OCI-LY7 (cell line): Measurements from ENCODE around the gene TREM2. TPM values are rescaled to one million over a fixed set of nuclear protein-coding genes. Genes with fewer than 3 reads are reported as not detected.

ENCODE experiments used
- BruUV-seq: library from RNA; stranded (reverse); fragments of 400-500 nt; replicated peaks from 2 replicates; lab custom pipeline; 2021; lab: Mats Ljungman, UMichigan
- CTCF ChIA-PET: fragments of 300-600 bp; sonication (Branson Sonifier 250); formaldehyde crosslinking; loops from one replicate; lab custom pipeline; 2022; ENCODE audit warnings: antibody characterized with exemption; ENCODE audit not compliant: unreplicated experiment; lab: Charles Lee
- POLR2A ChIA-PET: fragments of 300-600 bp; sonication (Branson Sonifier 250); formaldehyde crosslinking; loops from one replicate; lab custom pipeline; 2022; ENCODE audit warnings: antibody characterized with exemption; lab: Charles Lee
- DNase-seq: peaks from one replicate; pipeline ENCODE4 v3.0.0-alpha.2; 2015; ENCODE audit warnings: low spot score
- H2AFZ ChIP-seq: fragments of 200-600 bp; sonication (generic), shearing (Covaris generic); 2 replicates; pipeline ENCODE4 v1.6.1; 2014; ENCODE audit warnings: mild to moderate bottlenecking, antibody characterized with exemption, low read length, moderate library complexity
- H3K27ac ChIP-seq: fragments of 200-600 bp; sonication (generic); 2 replicates; pipeline ENCODE4 v1.5.1; 2014; ENCODE audit warnings: mixed run types, low read depth, mild to moderate bottlenecking, moderate library complexity, low read length, inconsistent platforms; ENCODE audit not compliant: poor library complexity, severe bottlenecking
- H3K36me3 ChIP-seq: fragments of 200-600 bp; sonication (generic); 2 replicates; pipeline ENCODE4 v1.6.1; 2014; ENCODE audit warnings: mild to moderate bottlenecking, antibody characterized with exemption, low read length, moderate library complexity, mixed read lengths; ENCODE audit not compliant: insufficient read depth
- H3K4me1 ChIP-seq: fragments of 200-600 bp; sonication (generic); 2 replicates; pipeline ENCODE4 v1.5.1; 2014; ENCODE audit warnings: mild to moderate bottlenecking, low read length; ENCODE audit not compliant: insufficient read depth, poor library complexity, severe bottlenecking
- H3K4me2 ChIP-seq: fragments of 200-600 bp; sonication (generic); 2 replicates; pipeline ENCODE4 v1.6.1; 2014; ENCODE audit warnings: mild to moderate bottlenecking, low read length
- H3K4me3 ChIP-seq: fragments of 200-600 bp; sonication (generic); 2 replicates; pipeline ENCODE4 v1.5.1; 2014; ENCODE audit warnings: mild to moderate bottlenecking, low read depth, low read length; ENCODE audit not compliant: poor library complexity, severe bottlenecking
- H3K79me2 ChIP-seq: fragments of 200-600 bp; sonication (generic); 2 replicates; pipeline ENCODE4 v1.6.1; 2016; ENCODE audit warnings: low read depth, mild to moderate bottlenecking, low read length, moderate library complexity, mixed read lengths; ENCODE audit not compliant: insufficient read depth
- H3K9me2 ChIP-seq: fragments of 200-600 bp; sonication (generic); 2 replicates; pipeline ENCODE4 v1.6.1; 2016; ENCODE audit warnings: mild to moderate bottlenecking, low read length, mixed read lengths; ENCODE audit not compliant: insufficient read depth
- H3K9me3 ChIP-seq: fragments of 200-600 bp; sonication (generic); 2 replicates; pipeline ENCODE4 v1.6.1; 2014; ENCODE audit warnings: mild to moderate bottlenecking, mixed run types, low read length, mixed read lengths
- H4K20me1 ChIP-seq: fragments of 200-600 bp; sonication (generic); 2 replicates; pipeline ENCODE4 v1.6.1; 2014; ENCODE audit warnings: mild to moderate bottlenecking, antibody characterized with exemption, low read length, moderate library complexity, mixed read lengths; ENCODE audit not compliant: insufficient read depth
- EZH2phosphoT487 ChIP-seq: fragments of 200-600 bp; sonication (generic); IDR thresholded peaks from 2 replicates; pipeline ENCODE4 v1.6.1; 2018; ENCODE audit warnings: low read depth, borderline replicate concordance, mild to moderate bottlenecking, mixed run types, antibody characterized with exemption, low read length, moderate library complexity, mixed read lengths
- intact Hi-C: fragments of 100-400 bp; cut with micrococcal nuclease; formaldehyde crosslinking; loops from one replicate; pipeline ENCODE4 v1.10.0; 2022; ENCODE audit not compliant: unreplicated experiment
- total RNA-seq, 2 experiments: library from RNA; depleted of rRNA in 1 of 2; stranded (reverse); fragments of >200 nt in 1 of 2; shearing (Covaris generic) in 1 of 2; gene quantifications; 2 replicates each; pipeline ENCODE4 v1.2.3, GENCODE V29; 2014 to 2022
- TF ChIP-seq, protein P1 (sequence below): fragments of 200-600 bp; sonication (generic); conservative IDR thresholded peaks from 2 replicates; pipeline ENCODE4 v1.5.1; 2014; ENCODE audit warnings: mild to moderate bottlenecking, antibody characterized with exemption, low read length, moderate library complexity, mixed read lengths

Gene TREM2
- total RNA-seq, 2 experiments from 2014 or later: not detected

DNA sequence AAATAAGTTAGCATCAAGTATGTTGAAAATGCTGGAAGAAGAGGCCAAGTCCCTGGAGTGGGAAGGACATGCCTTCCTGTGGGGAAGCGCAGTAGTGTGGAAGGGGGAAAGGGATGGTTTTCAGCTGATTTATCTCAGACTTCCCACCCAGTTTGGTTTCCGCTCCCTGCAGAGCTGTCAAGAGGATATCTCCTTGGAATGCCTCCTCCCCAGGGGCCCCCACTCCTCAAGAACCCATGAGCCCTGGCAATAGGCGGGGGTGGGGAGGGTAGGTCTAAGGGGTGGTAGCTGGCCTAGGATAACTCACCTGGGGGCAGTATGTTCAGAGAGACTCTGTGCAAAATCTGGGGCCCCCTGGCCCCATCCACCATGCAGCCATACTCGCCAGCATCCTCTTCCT lies 9.5 kb downstream of the TREM2 start:
- BruUV-seq: no TSS peak
- Histone ChIP-seq H4K20me1 (no peaks in the 10 kb centered on the region), H3K79me2 (no peaks in the 10 kb centered on the region)

DNA sequence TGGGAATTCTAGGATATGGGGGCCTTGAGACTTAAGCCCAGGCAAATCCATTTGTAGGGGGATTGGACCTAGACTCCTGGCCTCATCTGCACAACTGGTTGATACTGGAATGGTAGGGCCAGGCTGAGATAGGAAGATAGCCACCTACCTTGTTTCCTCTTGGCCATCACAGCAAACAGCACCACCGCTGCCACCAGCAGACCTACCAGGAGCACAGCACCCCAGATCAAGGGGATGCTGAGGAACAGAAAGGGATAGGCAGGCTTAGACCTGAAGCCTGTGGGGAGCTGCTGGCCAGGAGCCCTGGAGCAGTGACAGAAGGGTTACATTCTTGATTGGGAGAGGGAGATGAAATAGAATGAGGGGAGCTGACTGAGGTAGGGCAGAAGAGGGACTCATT lies 12.2 kb downstream of the TREM2 start:
- intact Hi-C loops: no loop called here
- POLR2A ChIA-PET: interaction anchor here (0.6 kb wide), 1 partner anchor 222 kb away, joined by 3 read pairs; no protein-coding TSS in a partner anchor
- Histone ChIP-seq H2AFZ (no peak overlapping the region), H3K79me2 (no peaks in the 10 kb centered on the region), H3K36me3 (no peaks in the 10 kb centered on the region), H3K4me1 (no peaks in the 10 kb centered on the region), H4K20me1 (no peaks in the 10 kb centered on the region), H3K4me3 (no peak overlapping the region), H3K9me3 (no peaks in the 10 kb centered on the region), H3K4me2 (no peak overlapping the region), H3K27ac (no peak overlapping the region), H3K9me2 (no peaks in the 10 kb centered on the region)
- CTCF ChIA-PET: no interaction called here
- DNase-seq: no peak
- TF ChIP-seq, protein P1, sequence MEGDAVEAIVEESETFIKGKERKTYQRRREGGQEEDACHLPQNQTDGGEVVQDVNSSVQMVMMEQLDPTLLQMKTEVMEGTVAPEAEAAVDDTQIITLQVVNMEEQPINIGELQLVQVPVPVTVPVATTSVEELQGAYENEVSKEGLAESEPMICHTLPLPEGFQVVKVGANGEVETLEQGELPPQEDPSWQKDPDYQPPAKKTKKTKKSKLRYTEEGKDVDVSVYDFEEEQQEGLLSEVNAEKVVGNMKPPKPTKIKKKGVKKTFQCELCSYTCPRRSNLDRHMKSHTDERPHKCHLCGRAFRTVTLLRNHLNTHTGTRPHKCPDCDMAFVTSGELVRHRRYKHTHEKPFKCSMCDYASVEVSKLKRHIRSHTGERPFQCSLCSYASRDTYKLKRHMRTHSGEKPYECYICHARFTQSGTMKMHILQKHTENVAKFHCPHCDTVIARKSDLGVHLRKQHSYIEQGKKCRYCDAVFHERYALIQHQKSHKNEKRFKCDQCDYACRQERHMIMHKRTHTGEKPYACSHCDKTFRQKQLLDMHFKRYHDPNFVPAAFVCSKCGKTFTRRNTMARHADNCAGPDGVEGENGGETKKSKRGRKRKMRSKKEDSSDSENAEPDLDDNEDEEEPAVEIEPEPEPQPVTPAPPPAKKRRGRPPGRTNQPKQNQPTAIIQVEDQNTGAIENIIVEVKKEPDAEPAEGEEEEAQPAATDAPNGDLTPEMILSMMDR: no peak
- no peak for TF ChIP-seq EZH2phosphoT487
- no TSS peak for BruUV-seq

More for the DNA sequence above, 9.5 kb downstream of the TREM2 start:
- no peaks in the 10 kb centered on the region for H3K9me2 ChIP-seq
- DNase-seq: no peak
- CTCF ChIA-PET: no interaction called here
- intact Hi-C loops: no loop called here
- no peak overlapping the region for H3K4me3 ChIP-seq
- no peaks in the 10 kb centered on the region for H3K4me1 ChIP-seq
- no peak overlapping the region for H2AFZ ChIP-seq
- no peak overlapping the region for H3K27ac ChIP-seq
- TF ChIP-seq, protein P1: no peak
- no peak for TF ChIP-seq EZH2phosphoT487
- no peak overlapping the region for H3K4me2 ChIP-seq
- POLR2A ChIA-PET: no interaction called here
- H3K9me3 ChIP-seq: no peaks in the 10 kb centered on the region
- H3K36me3 ChIP-seq: no peaks in the 10 kb centered on the region

DNA sequence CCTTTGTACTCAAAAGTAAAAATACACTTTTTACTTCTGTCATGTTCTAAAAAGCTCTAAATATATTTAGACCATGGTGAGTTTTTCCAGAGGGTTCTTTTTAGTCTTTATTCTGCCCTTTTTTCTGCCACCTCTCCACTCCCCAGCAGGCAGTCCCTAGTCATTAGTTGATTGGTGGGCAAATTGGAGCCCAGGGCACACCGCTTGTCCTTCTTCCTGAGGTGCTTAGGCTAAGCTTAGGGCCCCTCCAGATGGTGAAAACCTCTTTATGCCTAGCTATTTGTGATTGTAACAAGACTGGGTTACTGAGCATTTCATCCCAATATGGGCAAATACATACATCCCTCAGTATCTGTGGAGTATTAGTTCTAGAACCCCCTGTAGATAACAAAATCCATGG lies 15.0 kb downstream of the TREM2 start:
- BruUV-seq: no TSS peak
- intact Hi-C loops: no loop called here
- no peaks in the 10 kb centered on the region for H3K4me1 ChIP-seq
- H3K27ac ChIP-seq: no peak overlapping the region
- no peak overlapping the region for H3K4me3 ChIP-seq
- no peak overlapping the region for H3K4me2 ChIP-seq
- no peaks in the 10 kb centered on the region for H4K20me1 ChIP-seq
- H3K79me2 ChIP-seq: no peaks in the 10 kb centered on the region
- H3K9me3 ChIP-seq: no peaks in the 10 kb centered on the region
- H2AFZ ChIP-seq: no peak overlapping the region
- CTCF ChIA-PET: no interaction called here
- POLR2A ChIA-PET: no interaction called here
- no peaks in the 10 kb centered on the region for H3K9me2 ChIP-seq
- no peak for TF ChIP-seq EZH2phosphoT487
- TF ChIP-seq, protein P1: no peak
- H3K36me3 ChIP-seq: no peaks in the 10 kb centered on the region
- no peak for DNase-seq
